CD14-positive monocyte (primary cell): ENCODE data around the gene PLEKHO1. TPM values are rescaled to one million over a fixed set of nuclear protein-coding genes. Genes with fewer than 3 reads are reported as not detected.

Experiments
- DNase-seq, 3 donors: peaks; one replicate each; pipeline ENCODE4 v3.0.0-alpha.2; 2011 to 2022
- H2AFZ ChIP-seq: 2 replicates; pipeline ENCODE4 v1.6.0; 2012; ENCODE audit warnings: mild to moderate bottlenecking, low read depth, low read length, inconsistent platforms; ENCODE audit not compliant: insufficient read depth, poor library complexity, severe bottlenecking
- H3K27ac ChIP-seq, 2 donors: 1 replicate in 1 of 2; 2 replicates in 1 of 2; pipeline ENCODE4 v1.5.1; 2012 to 2013; ENCODE audit warnings: low read length in 2 of 2, control low read depth in 1 of 2, inconsistent platforms in 1 of 2, low read depth in 1 of 2, mild to moderate bottlenecking in 1 of 2
- H3K27me3 ChIP-seq, 2 donors: one replicate each; pipeline versions ENCODE4 v1.6.0 to v1.6.1; 2011 to 2013; ENCODE audit warnings: low read length in 2 of 2; ENCODE audit not compliant: control insufficient read depth in 2 of 2, insufficient read depth in 2 of 2
- H3K36me3 ChIP-seq, 2 donors: replicated peaks in 1 of 2; 1 replicate in 1 of 2; 2 replicates in 1 of 2; pipeline versions ENCODE4 v1.5.1 to v1.6.1; 2012 to 2013; ENCODE audit warnings: low read length in 2 of 2, control low read depth in 1 of 2, inconsistent platforms in 1 of 2, mild to moderate bottlenecking in 1 of 2; ENCODE audit not compliant: insufficient read depth in 2 of 2, control insufficient read depth in 1 of 2
- H3K4me1 ChIP-seq, 2 donors: 1 replicate in 1 of 2; 2 replicates in 1 of 2; pipeline versions ENCODE4 v1.5.1 to v1.6.1; 2012 to 2013; ENCODE audit warnings: low read length in 2 of 2, control low read depth in 1 of 2, inconsistent platforms in 1 of 2, mild to moderate bottlenecking in 1 of 2, moderate library complexity in 1 of 2; ENCODE audit not compliant: insufficient read depth in 2 of 2, control insufficient read depth in 1 of 2
- H3K4me2 ChIP-seq: replicated peaks from 2 replicates; pipeline ENCODE3; 2012; ENCODE audit warnings: low read length, moderate library complexity, mild to moderate bottlenecking; ENCODE audit not compliant: poor library complexity, severe bottlenecking; ENCODE audit errors: extremely low read depth
- H3K4me3 ChIP-seq, 3 experiments: fragments of 200-600 bp in 1 of 3; sonication (generic) in 1 of 3; replicated peaks in 1 of 3; 1 replicate in 2 of 3; 2 replicates in 1 of 3; pipeline ENCODE4 v1.5.1; 2011 to 2013; ENCODE audit warnings: low read length in 3 of 3, mild to moderate bottlenecking in 3 of 3, control low read depth in 2 of 3, low read depth in 2 of 3, inconsistent platforms in 1 of 3, moderate library complexity in 1 of 3
- H3K79me2 ChIP-seq: 2 replicates; pipeline ENCODE4 v1.6.0; 2012; ENCODE audit warnings: mild to moderate bottlenecking, control low read depth, inconsistent platforms, low read length, moderate library complexity; ENCODE audit not compliant: insufficient read depth
- H3K9ac ChIP-seq: 2 replicates; pipeline ENCODE4 v1.6.0; 2017; ENCODE audit warnings: low read length, mild to moderate bottlenecking; ENCODE audit not compliant: insufficient read depth, poor library complexity, severe bottlenecking
- H3K9me3 ChIP-seq, 2 donors: replicated peaks in 1 of 2; 1 replicate in 1 of 2; 2 replicates in 1 of 2; pipeline versions ENCODE4 v1.5.1 to v1.6.1; 2012 to 2013; ENCODE audit warnings: low read length in 2 of 2, control low read depth in 1 of 2; ENCODE audit not compliant: control insufficient read depth in 1 of 2, insufficient read depth in 1 of 2
- H4K20me1 ChIP-seq: 2 replicates; pipeline ENCODE4 v1.6.0; 2012; ENCODE audit warnings: mild to moderate bottlenecking, low read length, control low read depth, moderate library complexity; ENCODE audit not compliant: insufficient read depth
- H3K27ac Mint-ChIP-seq, 7 donors: one replicate each; pipeline ENCODE4 v1.8.0; 2020; ENCODE audit warnings: mild to moderate bottlenecking in 7 of 7, mixed read lengths in 7 of 7, moderate library complexity in 6 of 7, inconsistent platforms in 2 of 7
- H3K27me3 Mint-ChIP-seq, 3 donors: one replicate each; pipeline ENCODE4 v1.8.0; 2021 to 2022; ENCODE audit warnings: low read depth in 3 of 3, mild to moderate bottlenecking in 3 of 3, mixed read lengths in 3 of 3, moderate library complexity in 3 of 3, inconsistent platforms in 1 of 3
- H3K36me3 Mint-ChIP-seq, 2 donors: one replicate each; pipeline ENCODE4 v1.8.0; 2020; ENCODE audit warnings: mixed read lengths in 2 of 2, inconsistent platforms in 1 of 2, mild to moderate bottlenecking in 1 of 2
- H3K4me1 Mint-ChIP-seq: one replicate; pipeline ENCODE4 v1.8.0; 2020; ENCODE audit warnings: mild to moderate bottlenecking, mixed read lengths
- H3K4me3 Mint-ChIP-seq, 2 donors: one replicate each; pipeline ENCODE4 v1.8.0; 2020; ENCODE audit warnings: mild to moderate bottlenecking in 2 of 2, mixed read lengths in 2 of 2, moderate library complexity in 1 of 2
- H3K9me3 Mint-ChIP-seq, 7 donors: one replicate each; pipeline ENCODE4 v1.8.0; 2020 to 2022; ENCODE audit warnings: mixed read lengths in 7 of 7, mild to moderate bottlenecking in 6 of 7, moderate library complexity in 6 of 7, inconsistent platforms in 2 of 7
- WGBS: methylation state at CpG from one replicate; pipeline ENCODE4 v1.1.5; 2013; ENCODE audit warnings: missing lambda C conversion rate; ENCODE audit not compliant: insufficient coverage; 5-methylcytosine and 5-hydroxymethylcytosine counted together
- intact Hi-C, 2 donors: fragments of 100-400 bp; cut with micrococcal nuclease; formaldehyde crosslinking; loops; one replicate each; pipeline versions ENCODE4 v1.15.0 to v1.15.1; 2023
- polyA plus RNA-seq, 3 donors: library from polyadenylated mRNA; depleted of rRNA in 1 of 3; unstranded in 2 of 3; stranded (reverse) in 1 of 3; fragments of 300-500 nt in 2 of 3; fragments of >200 nt in 1 of 3; fragmentation: Illumina TruSeq in 2 of 3; gene quantifications; 1 replicate in 2 of 3; 2 replicates in 1 of 3; pipeline ENCODE4 v1.2.3, GENCODE V29; 2012 to 2021
- TF ChIP-seq, protein P1 (sequence below): fragments of 200-600 bp; IDR thresholded peaks from one replicate; pipeline ENCODE4 v1.8.0; 2022; ENCODE audit warnings: antibody characterized with exemption, mild to moderate bottlenecking

The PLEKHO1 gene
- polyA plus RNA-seq, 3 donors, result 87.2 to 170 (median 110) TPM

DNA sequence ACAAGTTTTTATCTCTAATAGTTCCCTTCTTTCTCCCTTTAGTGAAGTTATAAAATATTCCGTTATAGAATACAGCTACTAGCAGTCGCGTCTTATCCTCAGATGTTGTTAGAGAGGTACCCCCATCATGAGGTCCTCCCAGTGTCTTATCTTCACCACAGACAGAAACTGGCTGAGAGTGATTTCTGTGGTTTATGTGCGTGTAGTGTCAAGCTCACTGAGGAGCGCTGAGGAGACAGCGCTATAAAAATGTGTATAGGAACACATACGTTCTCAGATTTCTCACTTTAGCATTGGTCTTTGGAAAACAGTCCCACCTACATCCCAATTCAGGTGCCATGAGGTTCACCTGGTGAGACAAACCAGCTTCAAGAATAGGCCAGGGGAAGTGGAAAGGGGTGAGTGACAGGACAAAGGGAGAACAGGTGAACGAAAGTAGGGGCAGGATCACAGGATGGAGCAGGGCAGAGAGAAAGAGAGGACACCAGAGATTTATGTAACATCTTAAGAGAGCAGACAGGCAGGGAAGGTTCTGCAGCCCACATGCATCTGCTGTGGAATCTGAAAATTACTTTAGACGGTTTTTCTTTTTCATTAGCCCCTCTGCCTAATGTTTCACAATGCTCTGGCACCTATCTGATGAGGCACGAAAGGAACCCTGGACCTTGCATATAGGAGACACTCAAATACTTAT lies 2.7 kb upstream of the PLEKHO1 start:
- no peaks in the 10 kb centered on the region for H3K27me3 ChIP-seq
- no peak overlapping the region for H3K4me3 ChIP-seq
- peaks cover 25 to 45% of the 10 kb centered on the region in 2 donors for H3K4me1 ChIP-seq
- H3K27me3 Mint-ChIP-seq, result peaks cover 10 to 25% (median 19%) of the 10 kb centered on the region in 3 donors
- peaks cover 43% of the 10 kb centered on the region for H3K79me2 ChIP-seq
- H3K9me3 ChIP-seq, result no peaks in the 10 kb centered on the region
- no peak overlapping the region for H3K9ac ChIP-seq
- TF ChIP-seq, protein P1, sequence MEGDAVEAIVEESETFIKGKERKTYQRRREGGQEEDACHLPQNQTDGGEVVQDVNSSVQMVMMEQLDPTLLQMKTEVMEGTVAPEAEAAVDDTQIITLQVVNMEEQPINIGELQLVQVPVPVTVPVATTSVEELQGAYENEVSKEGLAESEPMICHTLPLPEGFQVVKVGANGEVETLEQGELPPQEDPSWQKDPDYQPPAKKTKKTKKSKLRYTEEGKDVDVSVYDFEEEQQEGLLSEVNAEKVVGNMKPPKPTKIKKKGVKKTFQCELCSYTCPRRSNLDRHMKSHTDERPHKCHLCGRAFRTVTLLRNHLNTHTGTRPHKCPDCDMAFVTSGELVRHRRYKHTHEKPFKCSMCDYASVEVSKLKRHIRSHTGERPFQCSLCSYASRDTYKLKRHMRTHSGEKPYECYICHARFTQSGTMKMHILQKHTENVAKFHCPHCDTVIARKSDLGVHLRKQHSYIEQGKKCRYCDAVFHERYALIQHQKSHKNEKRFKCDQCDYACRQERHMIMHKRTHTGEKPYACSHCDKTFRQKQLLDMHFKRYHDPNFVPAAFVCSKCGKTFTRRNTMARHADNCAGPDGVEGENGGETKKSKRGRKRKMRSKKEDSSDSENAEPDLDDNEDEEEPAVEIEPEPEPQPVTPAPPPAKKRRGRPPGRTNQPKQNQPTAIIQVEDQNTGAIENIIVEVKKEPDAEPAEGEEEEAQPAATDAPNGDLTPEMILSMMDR, result no peak
- 64% methylated on average over 3 of the region's 10 CpGs for WGBS
- H3K4me3 Mint-ChIP-seq, result peak overlapping the region in 1 of 2 donors; percentile 10
- H3K27ac Mint-ChIP-seq, result peak overlapping the region in 1 of 7 donors; percentile 30
- no peak for DNase-seq
- H2AFZ ChIP-seq, result no peak overlapping the region
- intact Hi-C loops, result loop anchor here in 1 of 2 donors (5.0 kb wide), 1 partner anchor 35 kb away; no protein-coding TSS in a partner anchor
- no peaks in the 10 kb centered on the region for H3K9me3 Mint-ChIP-seq
- H3K27ac ChIP-seq, result no peak overlapping the region
- peaks cover 17% of the 10 kb centered on the region for H4K20me1 ChIP-seq
- H3K4me1 Mint-ChIP-seq, result peaks cover 50% of the 10 kb centered on the region
- peaks cover 16 to 31% of the 10 kb centered on the region in 2 donors for H3K36me3 Mint-ChIP-seq
- H3K4me2 ChIP-seq, result peak overlapping the region; percentile 1
- H3K36me3 ChIP-seq, result peaks cover under 1 to 1% of the 10 kb centered on the region in 2 donors

- peak in 1 of 3 donors; percentile 7 for DNase-seq
- peak overlapping the region; percentile 88 for H2AFZ ChIP-seq
- Mint-ChIP-seq H3K4me1 (peaks cover 68% of the 10 kb centered on the region), H3K27me3 (peaks cover 15 to 26% (median 16%) of the 10 kb centered on the region in 3 donors), H3K27ac (peak overlapping the region; percentile 86 to 94 (median 91)), H3K36me3 (peaks cover 31 to 48% of the 10 kb centered on the region in 2 donors), H3K9me3 (no peaks in the 10 kb centered on the region), H3K4me3 (peak overlapping the region; percentile 90 to 96)
- H3K36me3 ChIP-seq, result peaks cover 15 to 20% of the 10 kb centered on the region in 2 donors
- peak overlapping the region; percentile 89 to 94 (median 93) for H3K4me3 ChIP-seq
- no peaks in the 10 kb centered on the region for H3K9me3 ChIP-seq
- peaks cover 62% of the 10 kb centered on the region for H3K79me2 ChIP-seq
- H3K9ac ChIP-seq, result peak overlapping the region; percentile 88
- peaks cover 36% of the 10 kb centered on the region for H4K20me1 ChIP-seq
- H3K4me1 ChIP-seq, result peaks cover 43 to 64% of the 10 kb centered on the region in 2 donors
- intact Hi-C loops, result loop anchor here in 1 of 2 donors (5.0 kb wide), 1 partner anchor 33 kb away; no protein-coding TSS in a partner anchor
- TF ChIP-seq, protein P1, result no peak
- peak overlapping the region; percentile 98 for H3K4me2 ChIP-seq
- H3K27ac ChIP-seq, result peak overlapping the region in 1 of 2 donors; percentile 92
- WGBS, result 4% methylated on average over 4 of the region's 8 CpGs
- no peaks in the 10 kb centered on the region for H3K27me3 ChIP-seq
Measured at GRCh38 chr1:150148837-150149270, 862 bp upstream of the PLEKHO1 start.
